B cell (primary cell): Measurements from ENCODE around the gene SYNPO. TPM values are rescaled to one million over a fixed set of nuclear protein-coding genes. Genes with fewer than 3 reads are reported as not detected.

ENCODE experiments used
- ATAC-seq: fragments of 200-7000 bp; cut with Tn5 transposase; one replicate; pipeline ENCODE4 v1.10.0; 2021; ENCODE audit warnings: low read depth, mild to moderate bottlenecking, moderate number of reproducible peaks, moderate library complexity
- CTCF ChIA-PET: fragments of 350-600 bp; sonication (Branson Sonifier 250); formaldehyde crosslinking; loops from one replicate; lab custom pipeline; 2021; ENCODE audit warnings: antibody characterized with exemption, inconsistent platforms; lab: Charles Lee
- POLR2A ChIA-PET: fragments of 350-600 bp; sonication (Branson Sonifier 250); formaldehyde crosslinking; loops from one replicate; lab custom pipeline; 2021; ENCODE audit warnings: antibody characterized with exemption; lab: Charles Lee
- DNase-seq: peaks from one replicate; pipeline ENCODE4 v3.0.0; 2013
- H2AFZ ChIP-seq: 2 replicates; pipeline ENCODE4 v1.6.1; 2012; ENCODE audit warnings: mild to moderate bottlenecking, low read depth, low read length; ENCODE audit not compliant: insufficient read depth, poor library complexity, severe bottlenecking
- H3K27ac ChIP-seq, 2 donors: 1 replicate in 1 of 2; 2 replicates in 1 of 2; pipeline ENCODE4 v1.5.1; 2012 to 2013; ENCODE audit warnings: low read length in 2 of 2, mild to moderate bottlenecking in 2 of 2, moderate library complexity in 1 of 2
- H3K27me3 ChIP-seq, 4 experiments: fragments of 200-600 bp in 1 of 4; sonication (generic) in 1 of 4; replicated peaks in 1 of 4; 1 replicate in 2 of 4; 2 replicates in 2 of 4; pipeline versions ENCODE4 v1.6.1 to v1.7.0; 2013 to 2016; ENCODE audit warnings: low read length in 3 of 4, mild to moderate bottlenecking in 2 of 4, mixed read lengths in 1 of 4, moderate library complexity in 1 of 4; ENCODE audit not compliant: insufficient read depth in 4 of 4, control insufficient read depth in 3 of 4; ENCODE audit errors: control extremely low read depth in 1 of 4
- H3K36me3 ChIP-seq, 2 experiments: replicated peaks in 1 of 2; 1 replicate in 1 of 2; 2 replicates in 1 of 2; pipeline versions ENCODE4 v1.6.1 to v1.7.1; 2013; ENCODE audit warnings: low read length in 1 of 2; ENCODE audit not compliant: insufficient read depth in 2 of 2, control insufficient read depth in 1 of 2; ENCODE audit errors: control extremely low read depth in 1 of 2, extremely low read depth in 1 of 2
- H3K4me1 ChIP-seq, 2 donors: fragments of 200-600 bp in 1 of 2; sonication (generic) in 1 of 2; 1 replicate in 1 of 2; 2 replicates in 1 of 2; pipeline versions ENCODE4 v1.5.1 to v1.6.1; 2013 to 2017; ENCODE audit warnings: low read length in 2 of 2; ENCODE audit not compliant: control insufficient read depth in 2 of 2, insufficient read depth in 2 of 2
- H3K4me2 ChIP-seq: replicated peaks from 2 replicates; pipeline ENCODE3; 2012; ENCODE audit warnings: mild to moderate bottlenecking, low read depth, low read length; ENCODE audit not compliant: poor library complexity, severe bottlenecking
- H3K4me3 ChIP-seq, 5 experiments: fragments of 200-600 bp in 1 of 5; sonication (generic) in 1 of 5; 1 replicate in 3 of 5; 2 replicates in 2 of 5; pipeline versions ENCODE4 v1.5.1 to v1.7.0; 2011 to 2016; ENCODE audit warnings: low read length in 4 of 5, mild to moderate bottlenecking in 4 of 5, low read depth in 2 of 5, control low read depth in 1 of 5, moderate library complexity in 1 of 5; ENCODE audit not compliant: insufficient read depth in 1 of 5; ENCODE audit errors: control extremely low read depth in 1 of 5, extremely low read depth in 1 of 5
- H3K79me2 ChIP-seq: fragments of 200-600 bp; sonication (generic); one replicate; pipeline ENCODE4 v1.6.0; 2016; ENCODE audit warnings: low read length; ENCODE audit not compliant: control insufficient read depth, insufficient read depth
- H3K9ac ChIP-seq: fragments of 200-600 bp; sonication (generic); 2 replicates; pipeline ENCODE4 v1.6.1; 2017; ENCODE audit warnings: mild to moderate bottlenecking, low read length, moderate library complexity
- H3K9me3 ChIP-seq, 3 donors: one replicate each; pipeline versions ENCODE4 v1.6.1 to v1.7.1; 2013; ENCODE audit warnings: low read length in 2 of 3; ENCODE audit not compliant: control insufficient read depth in 2 of 3, insufficient read depth in 1 of 3; ENCODE audit errors: control extremely low read depth in 1 of 3
- H4K20me1 ChIP-seq: 2 replicates; pipeline ENCODE4 v1.6.0; 2012; ENCODE audit warnings: mild to moderate bottlenecking, low read length; ENCODE audit not compliant: insufficient read depth, control insufficient read depth, poor library complexity, severe bottlenecking
- H3K27ac Mint-ChIP-seq: one replicate; pipeline ENCODE4 v1.8.0; 2021; ENCODE audit warnings: mixed read lengths
- H3K27me3 Mint-ChIP-seq: one replicate; pipeline ENCODE4 v1.8.0; 2021; ENCODE audit warnings: mixed read lengths
- H3K4me1 Mint-ChIP-seq: one replicate; pipeline ENCODE4 v1.8.0; 2021; ENCODE audit warnings: mixed read lengths
- H3K4me3 Mint-ChIP-seq: one replicate; pipeline ENCODE4 v1.8.0; 2021; ENCODE audit warnings: mixed read lengths
- H3K9me3 Mint-ChIP-seq: one replicate; pipeline ENCODE4 v1.8.0; 2022; ENCODE audit warnings: mixed read lengths; ENCODE audit not compliant: insufficient read depth
- EZH2 ChIP-seq: IDR thresholded peaks from 2 replicates; pipeline ENCODE4 v1.6.1; 2012; ENCODE audit warnings: borderline replicate concordance, low read depth, mild to moderate bottlenecking, moderate library complexity, low read length; ENCODE audit not compliant: insufficient read depth, poor library complexity, severe bottlenecking
- WGBS: methylation state at CpG from one replicate; pipeline ENCODE4 v1.1.5; 2013; ENCODE audit warnings: missing lambda C conversion rate; ENCODE audit not compliant: insufficient coverage; 5-methylcytosine and 5-hydroxymethylcytosine counted together
- intact Hi-C: fragments of 100-400 bp; cut with micrococcal nuclease; formaldehyde crosslinking; loops from one replicate; pipeline ENCODE4 v1.10.0; 2022
- polyA plus RNA-seq: library from polyadenylated mRNA; depleted of rRNA; stranded (reverse); fragments of >200 nt; gene quantifications from 2 replicates; pipeline ENCODE4 v1.2.3, GENCODE V29; 2012
- total RNA-seq, 2 donors: library from RNA; stranded (reverse); fragments of 120-200 nt in 1 of 2; gene quantifications; 1 replicate in 1 of 2; 2 replicates in 1 of 2; pipeline versions ENCODE4 v1.2.3 to v1.2.4, GENCODE V29; 2013 to 2022
- TF ChIP-seq, protein P1 (sequence below): fragments of 200-600 bp; IDR thresholded peaks from one replicate; pipeline ENCODE4 v1.8.0; 2022; ENCODE audit warnings: antibody characterized with exemption, mild to moderate bottlenecking

Gene SYNPO
- total and polyA plus RNA-seq, 2 donors (not counting 1 experiment from before 2014, with no cell fraction given) = 13.2 to 16.8 TPM

DNA sequence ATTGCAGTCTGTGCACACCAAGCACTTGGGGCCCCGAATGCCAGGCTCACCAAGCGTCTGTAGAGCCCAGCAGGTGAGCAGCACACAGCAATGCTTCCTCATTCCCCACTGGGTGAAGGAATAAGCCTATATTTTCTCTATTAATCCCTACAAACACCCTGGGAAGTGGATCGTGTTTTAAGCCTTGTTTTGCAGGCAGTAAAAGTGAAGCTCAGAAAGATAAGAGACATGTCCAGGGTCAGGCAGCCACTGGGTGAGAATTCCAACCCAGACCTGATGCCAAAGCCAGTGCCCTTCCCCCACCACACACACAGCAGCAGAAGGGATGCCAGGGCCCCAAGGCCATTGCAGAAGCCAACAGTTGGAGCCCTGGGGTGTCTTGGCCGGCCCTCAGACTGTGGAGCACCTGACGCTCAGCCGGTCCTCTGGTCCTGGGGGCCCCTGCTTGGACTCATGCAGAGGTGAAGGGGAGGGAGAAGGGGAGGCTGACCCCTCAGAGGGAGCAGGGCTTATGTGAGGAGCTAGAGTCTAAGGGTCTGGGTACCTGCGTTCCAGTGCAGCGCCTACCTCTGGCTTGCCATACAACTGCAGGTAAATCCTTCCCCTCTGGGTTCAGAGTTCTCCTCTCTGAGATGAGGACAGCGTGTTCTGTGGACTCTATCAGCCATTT, 26.3 kb upstream of the SYNPO start:
- Histone ChIP-seq H3K9me3 (no peaks in the 10 kb centered on the region), H3K4me3 (no peak overlapping the region), H3K36me3 (no peaks in the 10 kb centered on the region), H3K27ac (no peak overlapping the region), H3K79me2 (no peaks in the 10 kb centered on the region), H3K9ac (no peak overlapping the region), H3K4me2 (no peak overlapping the region), H2AFZ (no peak overlapping the region), H3K4me1 (no peaks in the 10 kb centered on the region), H3K27me3 (no peaks in the 10 kb centered on the region), H4K20me1 (no peaks in the 10 kb centered on the region)
- TF ChIP-seq EZH2 = no peak
- TF ChIP-seq, protein P1, sequence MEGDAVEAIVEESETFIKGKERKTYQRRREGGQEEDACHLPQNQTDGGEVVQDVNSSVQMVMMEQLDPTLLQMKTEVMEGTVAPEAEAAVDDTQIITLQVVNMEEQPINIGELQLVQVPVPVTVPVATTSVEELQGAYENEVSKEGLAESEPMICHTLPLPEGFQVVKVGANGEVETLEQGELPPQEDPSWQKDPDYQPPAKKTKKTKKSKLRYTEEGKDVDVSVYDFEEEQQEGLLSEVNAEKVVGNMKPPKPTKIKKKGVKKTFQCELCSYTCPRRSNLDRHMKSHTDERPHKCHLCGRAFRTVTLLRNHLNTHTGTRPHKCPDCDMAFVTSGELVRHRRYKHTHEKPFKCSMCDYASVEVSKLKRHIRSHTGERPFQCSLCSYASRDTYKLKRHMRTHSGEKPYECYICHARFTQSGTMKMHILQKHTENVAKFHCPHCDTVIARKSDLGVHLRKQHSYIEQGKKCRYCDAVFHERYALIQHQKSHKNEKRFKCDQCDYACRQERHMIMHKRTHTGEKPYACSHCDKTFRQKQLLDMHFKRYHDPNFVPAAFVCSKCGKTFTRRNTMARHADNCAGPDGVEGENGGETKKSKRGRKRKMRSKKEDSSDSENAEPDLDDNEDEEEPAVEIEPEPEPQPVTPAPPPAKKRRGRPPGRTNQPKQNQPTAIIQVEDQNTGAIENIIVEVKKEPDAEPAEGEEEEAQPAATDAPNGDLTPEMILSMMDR = no peak
- no peak for DNase-seq
- POLR2A ChIA-PET = no interaction called here
- no peak for ATAC-seq
- CTCF ChIA-PET = interaction anchor here (1.1 kb wide), 1 partner anchor 124 kb away, joined by 3 read pairs; no protein-coding TSS in a partner anchor
- Mint-ChIP-seq H3K4me1 (peaks cover 2% of the 10 kb centered on the region), H3K4me3 (no peak overlapping the region), H3K27me3 (peaks cover 12% of the 10 kb centered on the region), H3K9me3 (no peaks in the 10 kb centered on the region), H3K27ac (no peak overlapping the region)
- intact Hi-C loops = no loop called here
- 97% methylated on average over 6 of the region's 9 CpGs for WGBS

GRCh38 chr5:150614661-150615060, 25.8 kb upstream of the SYNPO start:
- H3K4me3 Mint-ChIP-seq = no peak overlapping the region
- H2AFZ ChIP-seq = no peak overlapping the region
- H3K9ac ChIP-seq = no peak overlapping the region
- peaks cover 2% of the 10 kb centered on the region for H3K4me1 Mint-ChIP-seq
- TF ChIP-seq, protein P1 = no peak
- no peak for TF ChIP-seq EZH2
- H3K27me3 Mint-ChIP-seq = peaks cover 12% of the 10 kb centered on the region
- no peaks in the 10 kb centered on the region for H4K20me1 ChIP-seq
- no peaks in the 10 kb centered on the region for H3K9me3 ChIP-seq
- H3K4me2 ChIP-seq = no peak overlapping the region
- 95% methylated on average over 4 of the region's 4 CpGs for WGBS
- H3K27me3 ChIP-seq = no peaks in the 10 kb centered on the region
- no peak for DNase-seq
- intact Hi-C loops = no loop called here
- ATAC-seq = no peak
- H3K9me3 Mint-ChIP-seq = no peaks in the 10 kb centered on the region
- H3K27ac Mint-ChIP-seq = no peak overlapping the region
- no peak overlapping the region for H3K27ac ChIP-seq
- ChIA-PET POLR2A (no interaction called here), CTCF (interaction anchor here (1.1 kb wide), 1 partner anchor 124 kb away, joined by 3 read pairs; no protein-coding TSS in a partner anchor)
- no peaks in the 10 kb centered on the region for H3K79me2 ChIP-seq
- H3K4me1 ChIP-seq = no peaks in the 10 kb centered on the region
- H3K36me3 ChIP-seq = no peaks in the 10 kb centered on the region
- H3K4me3 ChIP-seq = no peak overlapping the region
